GM18909 (cell line): ENCODE measurements around the gene CFAP20DC.
A peak's percentile ranks its signal among the peaks of the same experiment; 100 is the strongest.
"Not testable (repeated sequence)": the region's sequence is repeated elsewhere in the genome, so short reads cannot be mapped to it uniquely, and the experiment has no call there.

Experiments used
- ATAC-seq: cut with Tn5 transposase; IDR thresholded peaks from one replicate; pipeline ENCODE4 v1.9.1; 2021; ENCODE audit warnings: mild to moderate bottlenecking; ENCODE audit not compliant: unreplicated experiment, poor library complexity

CFAP20DC gene

DNA sequence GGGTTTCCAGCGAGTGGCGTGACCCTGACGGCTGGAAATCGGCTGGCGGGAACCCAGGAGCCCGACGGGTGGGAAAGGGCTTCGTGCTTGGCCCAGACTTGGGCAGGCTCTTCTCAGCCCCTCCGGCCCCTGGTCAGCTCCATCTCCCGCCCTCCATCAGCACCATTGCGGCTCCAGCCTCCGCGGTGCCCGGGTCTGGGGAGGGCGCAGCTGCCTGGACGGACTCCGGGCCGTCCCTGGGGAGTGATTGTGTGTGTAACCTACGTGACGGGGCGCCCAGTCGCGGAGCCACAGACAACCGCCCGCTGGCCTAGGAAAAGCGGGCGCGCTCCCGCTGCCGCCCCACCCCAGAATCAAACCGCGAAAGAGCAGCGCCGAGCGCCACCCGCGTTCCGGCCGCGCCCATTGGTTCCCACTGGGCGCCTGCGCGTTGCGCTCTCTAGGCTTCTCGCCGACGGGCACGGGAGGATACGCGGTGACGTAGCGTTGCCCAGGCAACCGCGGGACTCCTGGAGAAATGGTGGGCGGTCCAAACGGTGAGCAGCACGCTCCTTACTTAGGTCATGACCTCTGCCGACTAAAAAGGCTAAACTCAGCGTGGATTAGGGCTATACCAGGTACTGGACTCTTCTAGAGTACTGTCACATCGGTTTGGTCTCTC lies at the start of gene CFAP20DC:
Gene CFAP20DC (minus strand): TSS at position 355 of the 661 bp plus-strand sequence. CDS start 394 bp downstream, outside the sequence.
- ATAC-seq, result peak; percentile 99

- ATAC-seq, result not testable (repeated sequence)
Observed at GRCh38 chr3:59098516-59098915, 48.7 kb upstream of the CFAP20DC start.

- no peak for ATAC-seq
Observed at GRCh38 chr3:59094446-59094845, 44.6 kb upstream of the CFAP20DC start.

DNA sequence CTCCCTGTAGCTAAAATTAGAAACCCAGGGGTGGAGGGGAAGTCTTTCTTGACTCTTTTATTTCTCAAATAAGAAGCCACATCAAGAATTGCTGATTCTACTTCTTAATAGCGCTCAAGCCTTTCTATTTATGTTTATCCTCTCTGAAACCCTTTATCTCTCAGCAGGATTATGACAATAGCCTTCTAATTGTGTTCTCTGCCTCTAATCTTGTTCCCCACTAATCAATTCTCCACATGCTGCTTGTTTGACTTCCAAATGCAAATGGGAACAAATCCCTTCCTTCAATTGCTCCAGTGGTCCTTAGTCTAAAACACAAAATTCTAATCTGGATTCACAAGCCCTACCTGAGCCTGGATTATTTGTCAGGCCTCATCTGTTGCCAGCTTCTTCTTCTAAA lies 43.7 kb upstream of the CFAP20DC start:
- no peak for ATAC-seq

DNA sequence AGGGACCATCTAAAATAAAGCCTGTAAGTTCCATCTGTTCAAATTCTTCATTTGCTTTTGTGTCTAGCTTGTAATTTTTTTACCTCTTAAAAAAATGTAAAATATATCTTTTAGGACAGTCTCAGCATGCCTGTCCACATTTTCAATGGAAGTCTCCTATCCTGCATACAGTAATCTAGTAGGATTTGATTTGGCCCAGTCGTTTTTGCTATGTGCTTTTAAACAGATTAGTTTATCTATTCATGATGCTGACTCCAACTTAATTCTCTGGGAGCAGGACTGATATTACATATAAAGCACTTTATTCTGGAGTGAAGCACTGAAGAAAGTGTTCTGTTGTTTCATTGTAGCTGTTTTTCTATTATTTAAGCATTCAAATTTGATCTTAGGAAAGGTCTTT lies 38.9 kb upstream of the CFAP20DC start:
- no peak for ATAC-seq

DNA sequence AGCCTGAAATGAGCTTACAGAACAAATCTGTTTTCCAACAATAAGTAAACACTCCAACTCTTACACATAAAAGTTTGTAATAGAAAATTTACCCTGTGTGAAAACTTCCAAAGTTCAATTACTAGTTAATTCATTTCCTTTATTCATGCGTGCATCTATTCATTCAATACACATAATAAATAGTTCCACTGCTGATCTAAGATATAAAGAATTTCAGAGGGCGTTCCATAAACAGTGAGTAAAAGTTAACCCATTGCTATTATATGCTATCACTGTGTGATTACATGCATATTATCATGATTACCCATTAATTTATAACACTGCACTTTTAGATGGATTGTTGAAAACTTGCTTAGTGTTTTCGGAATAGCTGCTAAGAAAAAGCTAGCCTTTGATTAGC lies 36.2 kb upstream of the CFAP20DC start:
- ATAC-seq, result no peak

DNA sequence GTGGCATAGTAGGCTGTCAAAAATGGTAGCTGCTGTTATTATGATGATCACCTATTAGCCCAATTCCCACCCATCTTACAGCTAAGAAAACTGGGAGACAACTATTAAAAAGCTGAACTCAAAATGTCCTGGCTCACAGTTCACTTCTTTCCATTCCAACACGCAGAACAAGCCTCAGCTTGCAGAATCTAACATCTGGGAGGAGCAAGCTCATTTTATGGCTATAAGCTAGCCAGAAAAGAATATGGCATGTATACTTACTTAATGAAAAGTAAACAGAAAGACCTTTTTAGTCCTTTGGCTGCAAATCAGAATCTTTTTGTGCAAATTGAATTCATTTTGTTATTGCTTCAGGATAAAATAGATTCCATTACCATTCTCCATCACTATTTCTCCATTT lies 34.8 kb upstream of the CFAP20DC start:
- no peak for ATAC-seq

GRCh38 chr3:59082106-59082505 lies 32.3 kb upstream of the CFAP20DC start:
- ATAC-seq, result no peak

DNA sequence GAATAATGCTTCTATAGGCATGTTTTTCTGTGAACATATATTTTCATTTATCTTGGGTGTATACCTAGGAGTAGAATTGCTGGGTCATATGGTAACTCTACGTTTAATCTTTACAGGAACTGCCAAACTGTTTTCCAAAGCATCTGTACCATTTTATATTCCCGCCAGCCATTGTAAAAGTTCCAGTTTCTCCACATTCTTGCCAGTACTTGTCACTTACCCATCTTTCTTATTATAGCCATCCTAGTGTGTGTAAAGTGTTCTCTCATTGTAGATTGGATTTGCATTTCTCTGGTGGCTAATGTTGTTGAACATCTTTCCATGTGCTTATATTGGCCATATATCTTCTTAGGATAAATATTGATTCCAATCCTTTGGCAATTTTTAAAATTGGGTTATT lies 31.2 kb upstream of the CFAP20DC start:
- ATAC-seq, result no peak

DNA sequence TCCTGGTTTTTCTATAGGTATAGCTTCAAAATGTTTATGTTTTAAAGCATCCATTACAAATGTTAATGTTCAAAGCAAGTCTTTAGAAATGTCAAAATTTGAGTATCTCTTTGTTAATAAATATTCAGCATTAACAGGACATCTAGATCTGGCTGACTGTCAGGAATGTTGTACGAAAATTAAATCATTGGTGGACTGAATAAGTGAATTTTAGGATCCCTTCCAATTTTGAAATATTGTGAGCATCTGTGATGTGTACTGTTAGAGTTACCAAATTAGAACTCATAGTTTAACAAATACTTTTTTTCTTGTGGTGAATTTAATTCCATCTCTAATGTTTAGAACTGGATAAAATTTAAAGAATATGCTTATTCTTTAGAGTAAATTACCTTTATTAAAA lies 30.1 kb upstream of the CFAP20DC start:
- no peak for ATAC-seq

DNA sequence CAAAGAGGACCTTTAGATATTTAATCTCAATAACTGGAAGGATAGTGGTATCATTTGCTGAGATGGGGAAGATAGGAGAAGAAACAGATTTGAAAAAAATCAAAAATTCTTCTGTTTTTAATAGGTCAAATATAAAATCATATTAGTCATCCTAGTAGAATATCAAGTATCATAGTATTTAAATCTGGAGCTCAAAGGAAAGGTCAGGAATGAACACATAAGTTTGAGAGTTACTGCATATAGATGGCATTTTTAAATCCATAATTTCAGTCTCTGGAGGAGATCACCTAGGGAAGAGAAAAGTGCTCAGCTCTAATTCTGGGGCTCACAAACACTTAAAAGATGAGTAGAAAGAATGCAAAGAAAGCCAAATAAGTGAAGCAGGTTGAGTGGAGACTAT lies 24.9 kb upstream of the CFAP20DC start:
- no peak for ATAC-seq

DNA sequence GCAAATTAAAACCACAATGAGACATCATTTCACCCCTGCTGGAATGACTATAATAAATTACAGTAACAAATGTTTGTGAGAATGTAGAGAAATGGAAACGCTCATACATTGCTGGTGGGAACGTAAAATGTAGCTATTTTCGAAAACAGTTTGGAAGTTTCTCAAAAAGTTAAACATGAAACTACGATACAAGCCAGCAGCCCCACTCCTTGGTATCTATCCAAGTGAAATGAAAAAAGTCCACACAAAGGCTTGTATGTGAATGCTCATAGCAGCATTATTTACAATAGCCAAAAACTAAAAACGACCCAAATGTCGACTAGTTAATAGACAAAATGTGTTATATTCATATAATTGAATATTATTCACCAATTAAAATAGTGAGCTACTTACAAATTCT lies 22.9 kb upstream of the CFAP20DC start:
- ATAC-seq, result no peak

DNA sequence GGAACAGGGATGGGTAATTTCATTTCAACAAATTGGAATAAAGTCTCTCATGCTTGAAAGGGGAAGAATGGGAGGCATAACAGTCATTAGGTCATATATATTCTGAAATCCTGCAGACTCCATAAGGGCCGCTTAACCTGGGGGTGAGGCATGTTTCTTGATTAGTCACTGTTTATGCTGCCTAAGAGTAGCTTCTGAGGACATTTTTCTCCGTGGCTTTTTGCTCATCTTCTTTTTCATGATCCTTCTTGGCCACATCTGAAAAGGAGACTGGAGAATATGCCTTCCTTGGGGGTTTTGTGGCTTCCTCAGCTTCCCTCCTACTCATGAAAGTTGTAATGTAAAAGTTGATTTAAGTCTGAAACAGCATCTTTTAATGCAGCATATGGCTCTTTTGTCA lies 20.0 kb upstream of the CFAP20DC start:
- ATAC-seq, result no peak

- ATAC-seq, result no peak
Observed at GRCh38 chr3:59065240-59065639, 15.4 kb upstream of the CFAP20DC start.

GRCh38 chr3:59064728-59065127 lies 14.9 kb upstream of the CFAP20DC start:
- no peak for ATAC-seq

- ATAC-seq, result no peak
Observed at GRCh38 chr3:59064276-59064675, 14.5 kb upstream of the CFAP20DC start.

- ATAC-seq, result no peak
Observed at GRCh38 chr3:59056706-59057105, 6.9 kb upstream of the CFAP20DC start.

GRCh38 chr3:59052803-59053411 lies 3.1 kb upstream of the CFAP20DC start:
- no peak for ATAC-seq

DNA sequence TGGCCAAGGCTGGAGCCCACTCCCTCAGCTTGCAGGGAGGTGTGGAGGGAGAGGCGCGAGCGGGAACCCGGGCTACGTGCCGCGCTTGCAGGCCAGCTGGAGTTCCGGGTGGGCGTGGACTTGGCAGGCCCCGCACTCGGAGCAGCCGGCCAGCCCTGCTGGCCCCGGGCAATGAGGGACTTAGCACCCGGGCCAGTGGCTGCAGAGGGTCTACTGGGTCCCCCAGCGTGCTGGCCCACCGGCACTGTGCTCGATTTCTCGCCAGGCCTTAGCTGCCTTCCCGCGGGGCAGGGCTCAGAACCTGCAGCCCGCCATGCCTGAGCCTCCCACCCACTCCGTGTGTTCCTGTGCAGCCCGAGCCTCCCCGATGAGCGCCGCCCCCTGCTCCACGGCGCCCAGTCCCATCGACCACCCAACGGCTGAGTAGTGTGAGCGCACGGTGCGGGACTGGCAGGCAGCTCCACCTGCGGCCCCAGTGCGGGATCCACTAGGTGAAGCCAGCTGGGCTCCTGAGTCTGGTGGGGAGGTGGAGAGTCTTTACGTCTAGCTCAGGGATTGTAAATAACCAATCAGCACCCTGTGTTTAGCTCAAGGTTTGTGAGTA lies 1.1 kb upstream of the CFAP20DC start:
- ATAC-seq, result not testable (repeated sequence)

DNA sequence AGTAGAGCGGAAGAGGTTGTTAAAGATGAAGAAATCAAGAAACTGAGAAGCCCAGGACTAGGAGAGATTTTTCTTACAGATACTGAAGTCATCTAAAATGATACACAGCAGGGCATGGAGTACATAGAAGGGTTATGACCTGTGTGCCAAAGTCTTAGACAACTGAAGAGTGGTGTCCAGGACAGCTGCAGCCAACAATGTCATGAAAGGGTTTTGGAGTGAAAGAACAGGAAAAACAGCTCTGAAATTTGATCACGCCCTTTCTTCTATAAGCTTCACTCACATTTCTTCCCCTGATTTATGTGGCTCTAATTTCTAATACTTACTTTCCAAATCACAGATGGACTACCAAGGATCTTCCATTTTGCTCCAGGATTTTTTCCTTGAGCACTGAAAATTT lies 3.0 kb downstream of the CFAP20DC start:
- ATAC-seq, result no peak

DNA sequence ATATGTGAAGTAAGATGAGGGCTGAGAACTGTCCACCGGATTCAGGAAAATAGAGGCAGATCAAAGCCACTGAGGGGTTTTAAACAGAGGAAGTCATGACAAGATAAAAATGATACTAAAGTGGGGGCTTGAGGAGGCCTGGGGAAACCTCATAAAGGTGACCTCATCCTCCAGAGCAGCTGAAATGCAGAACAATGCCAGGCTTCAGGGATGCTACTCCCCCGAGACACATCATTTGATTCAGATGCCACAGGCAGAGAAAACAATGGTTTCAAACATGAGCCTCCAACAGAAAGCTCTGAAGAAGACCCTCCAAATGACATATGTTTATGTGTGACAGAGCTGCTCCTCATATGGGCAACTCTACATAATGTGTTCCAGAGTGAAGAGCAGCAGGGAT lies 6.4 kb downstream of the CFAP20DC start:
- ATAC-seq, result no peak

GRCh38 chr3:59040902-59041301 lies 8.9 kb downstream of the CFAP20DC start:
- no peak for ATAC-seq
